Parathyroid adenoma (tissue), 2 donors: ENCODE data around the gene ANKS6.

Source experiments
- H2AFZ ChIP-seq: fragments of 300-600 bp; sonication (generic); one replicate; pipeline ENCODE4 v1.7.0; 2017; ENCODE audit warnings: antibody characterized with exemption, mild to moderate bottlenecking
- H3K27ac ChIP-seq: fragments of 300-600 bp; sonication (generic); one replicate; pipeline ENCODE4 v1.7.0; 2017
- H3K27me3 ChIP-seq: fragments of 300-600 bp; sonication (generic); one replicate; pipeline ENCODE4 v1.7.0; 2017; ENCODE audit warnings: low read length; ENCODE audit not compliant: control insufficient read depth, insufficient read depth
- H3K36me3 ChIP-seq: fragments of 300-600 bp; sonication (generic); one replicate; pipeline ENCODE4 v1.7.0; 2017; ENCODE audit warnings: low read length; ENCODE audit not compliant: control insufficient read depth, insufficient read depth
- H3K4me1 ChIP-seq: fragments of 300-600 bp; sonication (generic); one replicate; pipeline ENCODE4 v1.7.0; 2017; ENCODE audit warnings: control low read depth
- H3K4me2 ChIP-seq: fragments of 300-600 bp; sonication (generic); one replicate; pipeline ENCODE4 v1.7.0; 2017; ENCODE audit warnings: low read length
- H3K4me3 ChIP-seq: fragments of 300-600 bp; sonication (generic); one replicate; pipeline ENCODE4 v1.7.0; 2017; ENCODE audit warnings: low read depth, low read length
- H3K79me2 ChIP-seq: fragments of 300-600 bp; sonication (generic); one replicate; pipeline ENCODE4 v1.7.0; 2017; ENCODE audit warnings: control low read depth
- H3K9ac ChIP-seq: fragments of 300-600 bp; sonication (generic); one replicate; pipeline ENCODE4 v1.7.0; 2017; ENCODE audit warnings: mild to moderate bottlenecking
- H3K9me3 ChIP-seq: fragments of 300-600 bp; sonication (generic); one replicate; pipeline ENCODE4 v1.7.0; 2017; ENCODE audit warnings: low read length; ENCODE audit not compliant: control insufficient read depth
- CTCF ChIP-seq: fragments of 300-600 bp; sonication (generic); IDR thresholded peaks from one replicate; pipeline ENCODE4 v1.7.0; 2017; ENCODE audit warnings: antibody characterized with exemption, mild to moderate bottlenecking
- donor health status: primary hyperparathyroidism.

Gene ANKS6

DNA sequence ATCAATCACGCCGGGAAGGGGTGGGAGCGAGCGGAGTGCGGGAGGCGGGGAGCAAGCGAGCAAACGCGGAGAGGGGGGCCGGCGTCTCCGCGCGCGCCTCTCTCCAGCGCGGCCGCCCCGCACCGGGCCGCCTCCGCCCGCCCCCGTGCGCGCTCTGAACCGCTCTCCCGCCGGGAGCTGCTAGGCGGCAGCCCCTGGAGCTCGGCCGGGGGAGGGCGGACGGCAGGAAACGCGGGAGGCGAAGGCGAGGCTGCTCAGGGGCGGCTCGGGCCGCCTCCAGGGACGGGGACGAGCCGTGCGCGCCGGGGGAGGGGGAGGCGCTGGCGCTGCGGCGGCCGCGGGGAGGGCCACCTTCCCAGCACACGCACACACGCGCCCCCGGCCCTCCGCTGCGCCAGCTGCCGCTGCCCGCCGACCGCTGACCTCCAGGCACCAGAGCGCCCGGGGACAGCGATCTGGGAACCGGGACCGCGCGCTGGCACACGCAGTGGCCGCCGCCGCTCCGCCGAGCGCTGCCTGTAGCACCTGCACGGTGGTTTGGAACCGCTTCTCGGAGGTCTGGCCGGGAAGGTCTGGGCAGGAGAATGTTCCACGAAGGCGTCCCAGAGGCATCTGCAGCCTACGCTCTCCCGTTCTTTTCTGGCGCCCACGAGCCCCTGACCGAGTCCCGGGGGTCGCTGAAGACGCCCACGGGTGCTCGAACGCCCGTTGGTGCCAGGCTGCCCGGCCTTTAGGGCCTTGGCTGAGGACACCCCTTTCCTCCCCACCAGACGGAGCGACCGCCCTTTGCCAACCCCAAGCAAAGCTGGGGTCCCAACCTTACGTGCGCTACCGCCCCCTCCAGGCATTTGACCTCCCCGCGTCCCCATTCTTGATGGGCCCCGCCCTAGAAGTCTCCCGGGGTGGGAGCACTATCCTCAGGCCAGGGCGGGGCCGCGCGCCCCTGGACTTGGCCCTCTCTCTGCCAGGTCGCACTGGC lies 87.1 kb downstream of the ANKS6 start, which contains the start of gene GABBR2:
Gene GABBR2, minus strand, starts transcription at position 3 of the 979 bp plus-strand sequence. CDS start 198 bp downstream, outside the sequence.
- Histone ChIP-seq H3K9ac (no peak within 1 kb of the TSS), H3K36me3 (no peaks in the 10 kb centered on the region), H3K27me3 (peaks cover 7% of the 10 kb centered on the region), H2AFZ (no peak within 1 kb of the TSS), H3K9me3 (no peaks in the 10 kb centered on the region), H3K4me1 (no peaks in the 10 kb centered on the region), H3K4me2 (peak within 1 kb of the TSS; percentile 42), H3K27ac (no peak within 1 kb of the TSS), H3K79me2 (no peaks in the 10 kb centered on the region), H3K4me3 (no peak within 1 kb of the TSS)
- no peak for TF ChIP-seq CTCF

- Histone ChIP-seq H3K9ac (no peak overlapping the region), H3K4me2 (peak overlapping the region; percentile 42), H2AFZ (no peak overlapping the region), H3K4me1 (no peaks in the 10 kb centered on the region), H3K4me3 (no peak overlapping the region), H3K79me2 (no peaks in the 10 kb centered on the region), H3K27ac (no peak overlapping the region), H3K36me3 (no peaks in the 10 kb centered on the region), H3K9me3 (no peaks in the 10 kb centered on the region), H3K27me3 (peaks cover 7% of the 10 kb centered on the region)
- no peak for TF ChIP-seq CTCF
These were observed 88.0 kb downstream of the ANKS6 start for GRCh38 chr9:98708103-98708932.

GRCh38 chr9:98707166-98708102 lies 88.9 kb downstream of the ANKS6 start:
- H3K4me2 ChIP-seq, result no peak overlapping the region
- no peak overlapping the region for H3K9ac ChIP-seq
- H3K9me3 ChIP-seq, result no peaks in the 10 kb centered on the region
- H3K4me1 ChIP-seq, result no peaks in the 10 kb centered on the region
- peak overlapping the region; percentile 2 for H2AFZ ChIP-seq
- H3K27me3 ChIP-seq, result peaks cover 7% of the 10 kb centered on the region
- no peak overlapping the region for H3K27ac ChIP-seq
- H3K79me2 ChIP-seq, result no peaks in the 10 kb centered on the region
- peak; percentile 24 for TF ChIP-seq CTCF
- no peaks in the 10 kb centered on the region for H3K36me3 ChIP-seq
- H3K4me3 ChIP-seq, result no peak overlapping the region

GRCh38 chr9:98706651-98707165 lies 89.6 kb downstream of the ANKS6 start:
- no peak overlapping the region for H3K4me3 ChIP-seq
- peaks cover 7% of the 10 kb centered on the region for H3K27me3 ChIP-seq

More at GRCh38 chr9:98706651-98707165, 89.6 kb downstream of the ANKS6 start:
- Histone ChIP-seq H3K4me1 (no peaks in the 10 kb centered on the region), H3K4me2 (no peak overlapping the region), H3K79me2 (no peaks in the 10 kb centered on the region), H3K9ac (no peak overlapping the region), H3K27ac (no peak overlapping the region), H3K9me3 (no peaks in the 10 kb centered on the region), H3K36me3 (no peaks in the 10 kb centered on the region), H2AFZ (peak overlapping the region; percentile 2)
- no peak for TF ChIP-seq CTCF
